G401.6 (cell line): ENCODE results near the gene ATXN10.
"Not testable (repeated sequence)": the region's sequence is repeated elsewhere in the genome, so short reads cannot be mapped to it uniquely, and the experiment has no call there.

Experiments used
- FAIRE-seq: peaks from 2 replicates; lab custom pipeline; 2012; peaks lifted over from hg19 to GRCh38; lab: Jason Lieb, UNC

ATXN10 gene

DNA sequence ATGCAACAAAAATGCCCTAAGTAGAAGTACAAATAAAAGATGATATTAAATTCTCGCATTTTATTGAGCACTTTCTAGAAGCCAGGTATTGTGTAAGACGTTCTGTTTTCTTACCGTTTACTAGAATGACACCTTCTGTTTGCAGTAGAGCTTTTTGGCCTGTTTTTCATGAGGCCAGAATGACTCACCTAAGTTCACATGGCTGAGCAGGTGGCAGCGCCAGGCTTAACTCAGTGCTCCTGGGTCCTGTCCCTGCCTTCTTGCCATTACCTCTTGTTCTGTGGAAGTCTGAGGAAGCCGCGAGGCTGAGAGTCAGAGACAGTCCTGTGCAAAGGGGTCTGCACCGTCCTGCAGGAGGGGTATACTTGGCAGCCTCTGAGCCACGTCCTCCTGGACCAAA, 113.8 kb downstream of the ATXN10 start:
- no peak for FAIRE-seq

DNA sequence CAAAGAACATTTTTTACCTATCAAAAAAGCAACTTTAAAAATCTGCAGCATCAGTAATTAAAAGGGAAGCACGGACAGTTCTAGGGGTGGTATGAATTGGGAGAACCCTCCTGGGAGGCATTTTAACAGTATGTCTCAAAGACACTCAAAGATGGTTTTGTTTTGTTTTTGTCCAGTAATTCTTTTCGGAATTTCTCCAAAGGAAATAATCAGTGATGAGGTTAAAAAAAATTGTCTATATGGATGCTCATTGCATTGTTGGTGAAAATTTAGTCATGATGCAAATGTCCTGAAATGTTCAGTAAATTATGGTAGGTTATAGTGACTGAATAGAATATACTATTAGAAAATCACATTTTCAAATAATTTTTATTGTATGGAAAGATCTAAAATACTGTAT, 115.1 kb downstream of the ATXN10 start:
- FAIRE-seq: no peak

DNA sequence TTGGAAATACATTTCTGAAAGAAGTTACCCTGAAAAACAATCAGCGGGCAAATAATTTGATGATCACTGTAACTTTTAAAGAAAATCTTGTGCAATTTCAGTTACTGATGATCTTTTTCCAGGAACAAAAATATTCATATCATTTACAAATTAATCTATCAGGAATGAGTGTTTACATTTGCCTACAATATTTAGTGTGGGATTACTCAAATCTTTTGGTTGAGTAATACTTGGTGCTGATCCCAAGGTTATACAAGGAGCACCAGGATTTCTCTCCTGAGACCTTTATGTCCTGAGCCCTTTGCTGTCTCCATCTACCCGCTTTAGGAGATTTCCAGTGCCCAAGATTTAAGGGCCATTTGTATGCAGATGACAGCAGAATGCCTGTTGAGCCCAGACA, 116.1 kb downstream of the ATXN10 start:
- FAIRE-seq: no peak

DNA sequence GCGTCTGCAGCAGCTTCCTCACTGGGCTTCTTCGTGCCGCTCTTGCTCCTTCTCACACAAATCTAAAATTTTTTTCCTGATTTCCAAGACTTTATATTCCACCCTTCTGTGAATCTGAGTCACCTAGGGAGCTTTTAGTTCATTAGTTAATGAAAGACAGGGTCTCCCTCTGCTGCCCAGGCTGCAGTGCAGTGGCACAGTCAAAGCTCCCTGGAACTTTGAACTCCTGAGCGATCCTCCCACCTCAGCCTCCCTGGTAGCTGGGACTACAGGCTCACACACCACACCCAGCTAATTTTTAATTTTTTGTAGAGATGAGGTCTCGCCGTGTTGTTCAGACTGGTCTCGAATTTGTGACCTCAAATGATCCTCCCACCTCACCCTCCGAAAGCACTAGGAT, 116.9 kb downstream of the ATXN10 start:
- FAIRE-seq: no peak

DNA sequence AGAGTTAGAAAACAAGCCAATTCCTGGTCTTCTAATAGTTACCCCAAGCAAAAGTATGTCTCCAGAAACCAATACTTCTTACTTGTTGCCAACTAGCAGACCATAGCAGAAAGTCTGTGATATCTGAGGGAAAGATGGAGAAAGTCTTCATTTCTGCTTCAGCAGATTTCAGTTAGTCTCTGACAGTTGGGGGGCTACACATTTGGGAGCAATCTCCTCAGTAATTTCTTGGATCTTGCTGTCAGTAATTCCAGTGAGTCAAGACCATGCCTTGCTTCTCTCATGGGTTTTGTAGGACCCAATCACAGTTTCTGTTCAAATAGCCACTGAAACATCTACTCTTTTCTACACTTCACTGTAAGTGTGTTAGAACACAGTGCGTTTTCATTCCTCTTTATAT, 118.8 kb downstream of the ATXN10 start:
- no peak for FAIRE-seq

DNA sequence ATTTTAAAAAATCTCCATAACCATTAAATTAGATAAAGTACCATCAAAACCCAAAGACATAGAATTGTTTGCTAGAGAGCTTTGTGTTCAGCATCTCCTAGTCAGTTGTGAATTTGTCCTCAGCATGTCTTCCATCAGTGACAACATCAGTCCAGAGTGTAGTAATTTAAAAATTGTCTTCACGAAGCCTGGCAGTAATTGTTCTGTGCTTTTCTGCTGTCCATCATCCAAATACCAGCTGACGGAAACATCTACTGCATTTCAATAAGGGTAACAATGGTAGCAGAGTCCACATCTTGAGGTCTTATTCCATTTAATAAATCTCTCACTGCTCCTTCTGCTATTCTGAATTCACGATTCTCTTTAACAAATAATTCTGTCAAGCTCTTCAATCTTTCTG, 121.5 kb downstream of the ATXN10 start:
- FAIRE-seq: no peak

DNA sequence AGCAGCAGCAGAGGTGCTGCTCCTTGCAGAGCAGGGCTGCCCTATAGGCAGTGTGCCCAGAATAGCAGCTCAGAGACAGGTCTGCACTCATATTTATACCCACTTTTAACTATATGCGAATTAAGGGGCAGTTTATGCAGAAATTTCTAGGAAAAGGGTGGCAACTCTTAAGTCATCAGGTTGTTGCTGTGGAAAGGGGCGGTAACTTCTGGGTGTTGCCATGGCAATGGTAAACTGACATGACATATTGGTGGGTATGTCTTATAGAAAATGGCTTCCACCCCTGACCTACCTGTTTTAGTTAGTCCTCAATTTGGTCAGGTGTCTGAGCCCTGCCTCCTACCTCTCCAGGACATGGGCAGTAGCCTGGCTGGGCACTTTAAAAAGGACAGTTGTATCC, 122.3 kb downstream of the ATXN10 start:
- FAIRE-seq: no peak

DNA sequence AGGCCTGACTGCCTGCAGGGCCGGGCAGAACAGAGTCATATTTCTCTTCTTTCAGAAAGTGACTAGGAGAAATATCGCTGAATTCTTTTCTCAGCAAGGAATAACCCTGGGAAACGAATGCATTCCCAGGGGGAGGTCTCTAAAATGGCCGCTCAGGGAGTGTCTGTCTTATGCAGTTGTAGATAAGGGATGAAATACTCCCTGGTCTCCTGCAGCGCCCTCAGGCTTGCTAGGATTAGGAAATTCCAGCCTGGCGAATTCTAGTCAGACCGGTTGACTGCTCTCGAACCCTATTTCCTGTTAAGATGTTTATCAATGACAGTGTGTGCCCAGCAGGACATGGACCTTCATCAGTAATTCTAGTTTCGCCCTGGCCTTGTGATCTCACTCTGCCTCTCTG, 124.4 kb downstream of the ATXN10 start:
- not testable (repeated sequence) for FAIRE-seq

DNA sequence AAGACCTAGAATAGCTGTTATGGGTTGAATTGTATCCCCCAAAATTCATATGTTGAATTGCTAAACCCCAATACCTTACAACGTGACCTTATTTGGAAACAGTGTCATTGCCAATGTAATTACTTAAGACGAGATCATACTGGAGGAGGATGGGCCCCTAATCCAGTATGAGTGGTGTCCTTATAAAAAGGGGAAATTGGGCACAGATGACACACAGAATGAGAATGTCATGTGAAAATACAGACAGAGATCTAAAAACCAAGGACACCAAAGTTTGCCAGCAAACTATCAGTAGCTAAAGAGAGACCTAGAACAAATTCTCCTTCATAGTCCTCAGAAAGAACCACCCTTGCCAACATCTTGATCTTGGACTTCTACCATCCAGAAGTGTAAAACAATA, 127.7 kb downstream of the ATXN10 start:
- FAIRE-seq: no peak

DNA sequence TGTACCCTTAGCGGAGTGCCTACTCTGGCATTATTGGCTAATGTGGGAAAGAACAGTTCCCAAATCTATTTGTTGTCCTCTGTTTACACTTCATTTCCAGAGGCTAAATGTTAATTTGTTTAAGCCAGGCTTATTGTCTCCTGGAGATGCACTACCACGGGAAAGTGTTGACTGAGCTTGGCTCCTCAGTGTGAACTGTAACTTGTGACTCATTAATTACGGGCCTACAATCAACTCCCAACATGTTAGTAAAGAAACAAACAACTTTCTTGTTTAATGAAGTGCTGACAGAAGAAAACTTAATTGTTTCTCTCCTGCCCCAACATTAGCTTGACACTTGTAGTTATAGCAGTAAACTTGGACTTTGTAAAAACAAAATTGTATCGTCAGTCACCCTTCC, 130.4 kb downstream of the ATXN10 start:
- FAIRE-seq: no peak

DNA sequence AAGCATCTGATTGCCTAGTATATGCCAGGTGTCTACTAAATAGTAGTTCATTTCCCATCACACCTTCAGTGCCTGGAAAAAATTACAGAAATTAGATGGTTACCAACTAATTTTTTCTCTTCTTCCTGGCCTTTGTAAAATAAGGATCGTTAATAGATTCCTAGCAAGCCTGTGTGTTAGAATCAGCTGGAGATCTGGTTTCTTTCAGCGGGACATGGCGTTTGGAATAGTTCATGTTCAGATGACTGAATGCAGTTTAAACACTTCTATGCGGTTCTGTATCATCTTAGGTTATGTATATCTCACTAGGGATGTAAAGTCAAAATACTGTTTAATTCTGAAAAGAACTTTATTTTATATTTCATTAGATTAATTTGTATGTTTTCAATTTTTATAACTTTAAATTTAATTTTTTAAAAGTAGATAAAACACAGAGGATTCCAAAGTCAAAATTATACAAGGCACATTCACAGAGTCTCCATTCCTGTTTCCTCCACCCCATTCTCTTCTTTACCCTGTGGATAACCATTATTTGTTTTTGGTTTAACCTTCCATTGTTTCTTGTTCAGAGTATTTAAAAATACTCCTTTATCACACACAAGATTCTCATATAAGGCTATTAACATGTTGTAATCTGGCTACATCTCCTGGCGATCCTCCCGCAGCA, 132.8 kb downstream of the ATXN10 start:
- FAIRE-seq: peak; percentile 3

DNA sequence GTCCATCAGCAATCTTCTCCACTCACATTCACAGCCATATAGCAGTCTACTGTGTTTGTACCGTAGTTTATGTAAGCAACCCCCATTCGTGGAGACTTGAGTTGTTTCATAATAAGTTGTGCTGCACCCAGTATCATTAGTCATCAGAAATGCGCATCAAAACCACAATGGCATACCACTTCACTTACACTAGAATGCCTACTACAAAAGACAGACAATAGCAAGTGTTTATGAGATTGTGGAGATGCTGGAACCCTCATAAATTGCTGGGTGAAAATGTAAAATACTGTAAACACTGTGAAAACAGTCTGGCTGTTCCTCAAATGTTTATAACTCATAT, 133.3 kb downstream of the ATXN10 start:
- FAIRE-seq: no peak

DNA sequence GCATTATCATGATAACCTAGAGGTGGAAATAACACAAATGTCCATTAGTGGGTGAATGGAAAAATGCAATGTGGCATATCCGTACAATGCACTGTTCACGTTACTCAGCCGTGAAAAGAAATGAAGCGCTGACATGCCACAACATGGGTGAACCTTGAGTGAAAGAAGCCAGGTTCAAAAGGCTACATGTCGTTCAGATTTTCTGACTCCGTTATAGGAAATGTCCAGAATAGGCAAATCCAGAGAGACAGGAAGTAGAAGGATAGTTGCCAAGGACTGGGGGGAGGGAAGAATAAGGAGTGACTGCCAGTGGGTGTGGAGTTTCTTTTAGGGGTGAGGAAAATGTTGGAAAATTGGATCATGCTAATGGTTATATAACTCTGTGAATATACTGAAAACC, 133.8 kb downstream of the ATXN10 start:
- no peak for FAIRE-seq

DNA sequence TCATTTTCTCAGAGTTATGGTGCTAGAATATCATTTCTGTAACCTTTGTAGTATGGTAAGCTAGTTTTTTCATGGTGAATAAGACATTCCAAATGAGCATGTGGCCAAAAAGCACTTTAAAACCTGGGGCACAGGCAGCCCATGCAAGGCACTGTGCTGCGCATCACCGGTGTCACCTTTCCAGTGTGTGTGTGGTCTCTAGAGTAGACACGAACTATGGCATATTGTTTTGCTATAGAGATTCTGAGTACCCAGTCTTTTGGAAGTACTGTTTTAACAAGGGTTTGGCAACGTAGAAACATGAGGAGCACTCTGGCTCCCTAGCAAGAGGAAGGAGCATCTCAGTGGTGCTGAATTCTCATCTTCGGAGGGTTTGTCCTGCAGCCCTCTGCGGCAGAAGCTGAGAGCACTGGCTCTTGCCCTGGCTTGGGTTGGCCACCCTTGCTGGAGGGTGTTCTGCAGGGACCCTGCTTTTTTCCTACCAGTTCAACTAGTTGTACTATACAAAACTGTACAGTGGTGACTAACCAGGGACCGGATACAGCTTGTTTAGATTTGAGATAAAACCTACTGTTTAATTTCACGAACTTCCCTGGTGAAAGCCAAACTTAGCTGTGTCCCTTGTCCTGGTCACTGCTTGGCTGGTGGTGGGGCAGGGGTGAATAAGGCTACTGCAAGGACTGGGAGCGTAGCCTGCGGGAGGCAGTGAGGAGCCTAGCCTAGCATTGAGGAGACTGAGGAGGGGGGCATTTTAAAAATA, 135.7 kb downstream of the ATXN10 start:
- no peak for FAIRE-seq

DNA sequence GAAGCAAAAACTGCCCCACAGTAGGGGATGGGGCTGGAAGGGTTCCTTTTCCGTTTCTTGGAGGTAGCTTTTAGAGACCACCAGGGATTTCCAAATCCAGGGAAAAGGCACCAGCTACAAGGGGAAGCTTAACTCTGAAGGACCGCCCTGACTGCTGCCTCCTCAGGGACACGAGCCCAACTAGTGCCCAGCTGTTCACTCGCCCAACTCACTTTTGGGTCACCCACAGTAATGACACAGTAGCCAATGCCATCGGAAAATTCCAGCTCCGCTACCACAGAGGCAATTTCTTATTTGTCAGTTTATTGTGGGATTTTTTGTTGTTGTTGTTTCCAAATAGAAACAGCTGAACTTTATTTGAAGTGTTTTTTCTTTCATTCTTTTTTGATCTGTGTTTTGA, 141.3 kb downstream of the ATXN10 start:
- no peak for FAIRE-seq

DNA sequence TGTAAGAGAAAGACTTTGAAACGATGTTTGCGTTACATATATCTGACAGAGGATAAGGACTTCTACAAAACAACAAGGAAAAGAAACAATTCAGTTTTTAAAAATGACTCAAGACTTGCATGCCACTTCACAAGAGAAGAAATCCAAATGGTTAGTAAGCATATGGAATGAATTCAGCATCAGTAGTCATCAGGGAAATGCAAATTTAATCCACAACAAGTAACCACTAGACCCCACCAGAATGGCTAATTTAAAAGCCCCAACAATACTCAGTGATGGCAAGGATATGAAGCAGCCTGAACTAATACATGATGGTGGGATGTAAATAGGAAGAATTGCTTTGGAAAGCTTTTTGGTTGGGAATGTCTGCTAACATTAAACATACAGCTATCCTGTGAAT, 142.6 kb downstream of the ATXN10 start:
- no peak for FAIRE-seq

DNA sequence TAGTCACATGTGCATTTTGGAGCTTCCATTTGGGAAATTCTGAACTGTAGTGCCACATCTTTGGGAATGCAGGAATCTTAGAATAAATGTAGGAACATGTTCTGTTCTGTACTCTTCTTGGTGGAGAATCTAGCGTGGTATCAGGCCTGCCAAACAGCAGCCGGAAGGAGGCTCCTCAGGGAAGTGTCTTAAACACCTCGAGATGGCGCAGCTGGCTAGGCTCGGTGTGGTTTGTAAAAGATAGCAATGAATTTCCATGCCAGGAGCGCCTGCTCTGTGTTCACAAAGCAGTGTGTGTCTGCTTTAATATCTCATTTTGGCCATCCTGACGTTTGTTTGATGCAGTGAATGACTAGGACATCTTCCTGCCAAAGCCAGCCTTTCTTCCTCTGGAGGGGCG, 145.1 kb downstream of the ATXN10 start:
- no peak for FAIRE-seq

DNA sequence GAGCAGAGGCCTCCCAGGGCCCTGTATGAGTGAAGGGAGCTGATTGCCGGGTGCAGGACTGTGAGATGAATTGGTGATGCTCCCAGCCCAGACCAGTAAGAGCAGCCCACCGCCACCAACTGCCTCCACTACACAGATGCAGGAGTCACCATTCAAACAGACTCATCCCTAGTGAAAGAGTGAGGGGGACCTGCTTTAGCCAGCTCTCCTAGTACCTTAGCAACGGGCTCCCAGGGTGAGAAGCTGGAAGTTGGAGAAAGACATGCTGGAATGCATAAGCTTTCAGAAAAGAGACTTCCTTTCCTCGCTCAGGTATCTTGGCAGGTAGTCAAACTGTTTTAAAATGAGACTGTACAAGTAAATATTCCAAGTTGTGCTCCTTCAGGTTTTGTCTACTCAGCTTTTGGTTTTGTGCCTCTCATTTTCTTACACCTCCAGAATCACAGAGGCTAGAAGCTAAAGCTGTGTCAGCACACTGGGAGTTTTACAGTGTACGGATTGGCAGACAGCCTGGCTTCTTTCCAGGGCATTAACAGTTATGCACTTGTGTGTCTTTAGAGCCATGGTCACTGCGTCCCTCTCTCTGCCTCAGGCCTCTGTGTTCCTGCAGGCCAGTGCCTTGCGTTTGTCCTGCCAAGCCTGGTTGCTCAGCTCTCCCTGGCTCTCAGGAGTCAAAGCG, 146.2 kb downstream of the ATXN10 start:
- FAIRE-seq: no peak

DNA sequence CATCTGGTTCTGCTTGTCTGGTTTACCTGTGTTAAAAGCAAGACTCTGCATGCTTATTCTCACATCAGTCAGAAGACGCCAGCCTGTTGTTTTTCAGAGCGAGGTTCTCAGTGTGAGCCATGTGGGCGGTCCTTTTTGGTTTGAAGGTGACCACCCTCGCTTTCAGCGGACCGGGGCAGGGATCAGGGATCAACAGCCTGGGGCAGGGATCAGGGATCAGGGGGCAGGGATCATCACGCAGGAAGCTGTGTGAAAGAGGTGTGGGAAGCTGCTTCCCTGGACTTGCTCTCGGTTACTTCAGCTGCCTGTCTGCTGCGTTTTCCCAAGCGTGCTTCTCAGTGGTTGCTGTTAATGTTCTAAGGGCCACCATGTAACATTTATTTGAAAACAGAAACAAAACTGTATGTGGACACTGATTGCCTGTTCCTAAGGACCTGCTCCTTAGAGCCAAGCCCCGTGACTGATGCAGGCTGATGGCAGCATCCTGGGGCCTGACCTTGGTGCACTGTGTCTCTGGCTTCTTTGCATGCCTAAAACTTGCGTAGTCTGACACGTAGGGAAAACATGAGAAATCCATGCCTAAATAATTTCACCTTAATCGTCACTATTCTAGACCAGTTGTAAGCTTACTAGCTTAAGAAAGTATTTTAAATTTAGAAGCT, 146.9 kb downstream of the ATXN10 start:
- FAIRE-seq: no peak

DNA sequence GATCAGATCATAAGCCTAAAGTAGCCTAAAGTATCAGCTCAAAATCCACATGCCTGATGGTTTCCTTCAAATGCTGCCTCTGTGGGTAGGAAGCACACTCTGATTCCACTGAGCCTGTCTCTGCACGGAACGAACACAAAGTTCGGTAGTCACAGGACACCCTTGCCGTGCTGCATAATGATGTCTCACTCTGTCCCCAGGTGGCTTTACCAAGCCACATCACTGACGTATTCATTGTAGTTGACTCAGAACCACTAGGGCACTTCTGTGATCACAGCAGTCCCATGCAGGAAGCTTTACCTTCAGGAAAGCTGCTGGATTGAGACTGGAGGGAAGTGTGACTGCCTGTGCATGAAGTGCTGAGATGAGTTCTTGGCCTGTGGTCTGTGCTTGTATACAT, 147.7 kb downstream of the ATXN10 start:
- FAIRE-seq: no peak

DNA sequence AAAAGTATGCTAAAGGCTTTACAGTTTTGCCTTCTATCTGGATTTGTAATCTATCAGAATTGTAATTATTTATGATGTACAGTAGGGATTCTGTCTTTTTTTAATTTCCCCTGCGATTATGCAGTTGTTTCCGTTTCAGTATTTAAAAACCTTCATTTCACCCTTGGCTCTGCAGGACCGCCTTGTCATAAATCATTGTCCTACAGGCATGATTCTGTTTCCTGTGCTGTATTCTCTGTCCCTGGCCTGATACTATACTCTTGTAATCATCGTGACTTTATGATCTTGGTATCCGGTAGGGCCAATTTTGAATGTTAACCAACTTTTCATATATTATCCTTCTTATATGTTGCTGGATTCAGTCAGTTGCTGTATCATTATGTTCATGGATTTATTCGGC, 151.7 kb downstream of the ATXN10 start:
- no peak for FAIRE-seq

DNA sequence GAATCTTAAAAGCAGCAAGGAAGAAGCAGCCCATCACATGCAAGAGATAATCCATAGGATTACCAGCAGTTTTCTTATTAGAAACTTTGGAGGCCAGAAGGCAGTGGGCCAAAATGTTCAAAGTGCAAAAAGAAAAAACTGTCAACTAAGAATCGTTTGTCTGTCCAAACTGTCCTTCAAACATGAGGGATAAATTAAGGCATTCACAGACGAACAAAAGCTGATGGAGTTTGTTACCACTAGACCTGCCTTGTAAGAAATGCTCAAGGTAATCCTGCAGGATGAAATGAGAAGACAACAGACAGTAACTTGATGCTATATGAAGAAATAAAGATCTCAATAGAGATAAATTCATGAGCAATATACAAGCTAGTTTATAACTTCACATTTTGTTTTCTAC, 154.9 kb downstream of the ATXN10 start:
- no peak for FAIRE-seq

DNA sequence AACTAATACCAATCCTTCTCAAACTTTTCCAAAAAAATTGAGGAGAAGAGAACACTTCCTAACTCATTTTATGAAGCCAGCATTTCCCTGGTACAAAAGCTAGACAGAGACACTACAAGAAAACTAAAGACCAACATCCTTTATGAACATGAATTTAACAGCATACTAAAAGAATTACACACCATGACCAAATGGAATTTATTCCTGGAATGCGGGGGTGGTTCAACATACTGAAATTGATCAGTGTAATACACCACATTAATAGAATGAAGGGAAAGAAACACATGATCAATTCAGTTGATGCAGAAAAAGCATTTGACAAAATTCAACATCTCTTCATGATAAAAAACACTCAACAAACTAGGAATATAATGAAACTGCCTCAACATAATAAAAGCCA, 157.2 kb downstream of the ATXN10 start:
- no peak for FAIRE-seq
